NCI-H2227 (cell line): ENCODE measurements around the gene PPP1CC.
"Not testable (repeated sequence)": the region's sequence is repeated elsewhere in the genome, so short reads cannot be mapped to it uniquely, and the experiment has no call there.

ENCODE experiments used
- DNase-seq: peaks from one replicate; lab custom pipeline; 2025; ENCODE audit not compliant: unreplicated experiment; lab: John Stamatoyannopoulos, UW

Gene PPP1CC

DNA sequence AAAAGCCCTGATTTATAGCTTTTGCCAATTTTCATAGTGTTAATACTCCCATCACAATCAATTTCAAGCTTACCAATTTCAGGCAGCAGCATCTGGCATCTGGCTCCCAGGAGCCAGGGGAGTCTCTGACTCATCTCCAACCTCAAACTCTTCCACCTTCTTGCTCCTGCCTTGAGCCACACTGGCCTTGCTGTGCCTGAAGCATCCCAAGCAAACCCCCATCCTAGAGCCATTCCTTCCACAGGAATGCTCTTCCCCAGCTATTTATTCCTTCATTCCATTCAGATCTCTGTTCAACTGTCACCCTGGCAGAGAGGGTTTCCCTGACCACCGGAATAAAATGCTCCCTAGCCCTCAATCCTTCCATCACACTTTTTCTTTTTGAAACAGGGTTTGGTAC is 13.9 kb upstream of the PPP1CC start:
- DNase-seq = no peak

DNA sequence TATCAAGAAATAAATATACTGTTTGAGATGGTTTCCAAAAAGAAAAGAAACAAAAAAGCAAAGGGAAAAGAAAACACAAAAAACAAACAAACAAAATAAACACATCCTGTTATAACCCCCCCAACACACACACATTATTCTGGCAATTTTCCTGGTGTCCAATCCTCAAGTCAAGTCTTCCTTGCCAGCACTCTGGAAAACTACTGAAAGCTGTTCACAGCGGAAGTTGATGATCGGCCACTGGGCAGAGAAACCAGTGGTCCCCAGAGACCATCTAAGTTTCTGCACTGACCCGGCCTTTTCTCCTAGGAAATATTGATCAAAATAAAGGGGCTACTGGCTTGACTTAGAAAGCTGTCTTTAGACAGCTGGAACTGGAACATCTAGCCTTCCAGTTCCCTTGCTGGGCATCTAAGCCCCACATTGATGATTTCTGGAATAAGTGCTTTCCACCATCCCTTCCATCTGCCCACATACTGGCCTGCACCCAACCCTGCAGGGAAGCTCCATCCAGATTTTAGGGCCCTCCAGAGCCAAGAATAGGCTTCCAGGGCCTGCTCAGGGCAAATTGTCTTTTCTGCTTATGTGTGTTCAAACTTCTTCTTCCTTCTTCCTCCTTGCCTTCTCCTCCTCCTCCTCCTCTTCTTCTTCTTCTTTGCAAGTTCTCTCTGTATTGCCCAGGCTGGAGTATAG is 11.6 kb upstream of the PPP1CC start:
- no peak for DNase-seq

DNA sequence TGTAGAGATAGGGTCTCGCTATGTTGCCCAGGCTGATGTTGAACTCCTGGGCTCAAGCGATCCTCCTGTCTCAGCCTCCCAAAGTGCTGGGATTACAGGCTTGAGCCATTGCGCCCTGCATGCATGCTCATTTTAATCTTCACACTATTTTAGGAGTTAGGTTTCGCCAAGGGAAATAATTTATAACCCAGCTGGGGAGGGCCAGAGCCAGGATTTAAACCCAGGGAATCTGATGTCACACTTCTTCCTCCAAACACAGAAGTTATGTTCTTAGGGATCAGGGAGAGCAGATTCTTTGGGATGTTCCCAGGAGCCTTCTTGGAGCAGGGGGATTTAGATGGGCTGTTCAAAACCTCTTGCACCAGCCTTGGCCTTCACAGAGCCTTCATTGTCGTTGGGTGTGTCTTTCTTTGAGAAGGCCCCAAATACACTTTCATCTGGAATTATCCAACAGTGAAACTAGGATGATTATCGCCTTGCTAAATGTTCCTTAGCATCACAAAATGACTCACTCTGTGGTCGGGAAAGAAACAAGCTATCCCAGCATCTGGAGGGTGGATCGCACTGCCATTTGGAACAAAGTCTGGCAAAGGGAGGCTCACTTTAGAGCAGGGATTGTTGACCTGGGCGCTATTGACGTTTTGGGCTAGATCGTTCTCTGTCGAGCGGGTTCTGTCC is 8.2 kb upstream of the PPP1CC start:
- DNase-seq = no peak

DNA sequence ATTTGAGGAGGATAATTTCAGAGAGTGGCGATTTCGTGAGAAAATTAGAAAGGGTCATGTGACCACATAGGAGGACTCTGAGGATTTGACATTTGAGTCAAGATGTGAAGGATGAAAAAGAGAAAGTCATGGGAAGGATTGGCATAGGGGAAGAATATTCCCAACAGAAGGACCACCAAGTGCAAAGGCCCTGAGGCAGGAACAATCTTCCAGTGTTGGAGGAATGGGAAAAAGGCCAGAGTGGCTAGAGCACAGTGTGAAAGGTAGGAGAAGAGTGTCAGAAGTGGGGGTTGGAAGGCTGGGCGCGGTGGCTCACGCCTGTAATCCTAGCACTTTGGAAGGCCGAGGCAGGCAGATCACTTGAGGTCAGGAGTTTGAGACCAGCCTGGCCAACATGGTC is 3.9 kb upstream of the PPP1CC start:
- no peak for DNase-seq

DNA sequence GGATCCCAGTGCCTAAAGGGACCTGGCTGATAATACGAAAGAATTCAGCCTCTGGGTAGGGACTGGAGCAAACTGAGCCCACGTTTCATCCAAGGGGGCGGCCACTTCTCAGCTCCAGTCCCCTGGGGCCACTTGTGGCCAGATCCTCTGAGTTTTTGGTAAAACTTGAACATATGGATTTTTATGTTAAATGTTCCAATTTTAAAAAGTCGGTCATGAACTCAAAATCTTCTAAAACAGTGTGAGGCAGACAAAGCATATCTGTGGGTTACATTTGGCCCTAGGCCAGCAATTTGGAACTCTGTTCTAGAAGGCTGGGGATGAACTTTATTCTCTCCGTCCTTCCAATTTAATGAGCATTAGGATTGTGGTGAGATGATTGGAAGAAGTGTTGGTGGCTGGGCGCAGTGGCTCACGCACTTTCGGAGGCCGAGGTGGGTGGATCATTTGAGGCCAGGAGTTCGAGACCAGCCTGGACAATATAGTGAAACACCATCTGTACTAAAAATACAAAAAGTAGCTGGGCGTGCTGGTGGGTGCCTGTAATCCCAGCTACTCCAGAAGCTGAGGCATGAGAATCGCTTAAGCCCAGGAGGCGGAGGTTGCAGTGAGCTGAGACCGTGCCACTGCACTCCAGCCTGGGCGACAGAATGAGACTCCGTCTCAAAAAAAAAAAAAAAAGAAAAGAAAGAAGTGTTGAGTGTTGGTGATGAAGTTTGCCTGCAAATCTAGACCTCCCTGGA is 3.0 kb upstream of the PPP1CC start:
- DNase-seq = no peak

DNA sequence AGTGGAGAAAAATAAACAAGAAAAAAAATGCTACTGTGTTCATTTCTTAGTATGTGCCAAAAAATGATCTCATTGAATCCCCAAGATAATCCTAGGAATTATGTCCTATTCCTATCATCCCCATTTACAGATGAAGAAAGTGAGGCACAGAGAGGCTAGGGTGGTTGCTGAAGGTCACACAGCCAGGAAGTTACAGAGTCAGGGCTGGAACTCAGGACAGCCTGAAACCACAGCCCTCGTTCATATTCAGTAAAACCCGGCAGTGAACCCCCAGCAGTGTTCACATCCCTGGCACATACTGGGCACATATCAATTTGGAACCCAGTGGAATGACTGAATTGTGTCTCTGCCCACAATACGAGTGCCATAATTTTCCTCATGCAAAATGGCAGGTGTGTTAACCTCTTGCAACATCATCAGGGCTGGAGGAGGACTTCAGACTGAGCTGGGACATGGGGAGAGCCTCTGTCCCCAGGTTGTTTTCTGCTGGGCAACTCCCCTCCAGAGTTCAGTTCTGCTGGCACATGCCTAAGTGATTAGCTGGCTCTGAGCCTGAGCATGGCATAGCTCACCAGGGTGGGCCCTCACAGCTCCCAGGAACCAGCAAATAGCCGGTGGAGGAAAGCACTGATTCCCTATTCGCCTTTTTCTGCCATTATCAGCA is 2.0 kb upstream of the PPP1CC start:
- DNase-seq = no peak

DNA sequence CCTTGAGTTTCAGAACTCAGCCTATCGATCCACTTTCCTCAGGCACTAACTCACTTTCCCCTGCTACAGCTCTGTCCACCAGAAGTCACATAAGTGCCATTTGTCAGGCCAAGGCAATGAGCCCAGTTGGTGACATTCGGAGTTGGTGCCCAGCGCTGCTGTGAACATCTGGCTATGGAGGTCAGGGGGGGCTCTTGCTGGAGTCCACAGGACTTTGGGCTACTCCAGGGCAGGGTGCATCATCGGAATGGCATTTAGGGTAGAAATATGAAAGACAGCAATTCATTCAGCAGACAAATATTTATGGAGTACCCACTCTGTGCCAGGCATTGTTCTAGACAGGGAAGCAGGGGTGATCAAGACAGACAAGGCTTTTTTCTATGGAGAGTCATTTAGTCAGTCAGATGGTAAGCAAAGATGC is 1.5 kb upstream of the PPP1CC start:
- DNase-seq = no peak

DNA sequence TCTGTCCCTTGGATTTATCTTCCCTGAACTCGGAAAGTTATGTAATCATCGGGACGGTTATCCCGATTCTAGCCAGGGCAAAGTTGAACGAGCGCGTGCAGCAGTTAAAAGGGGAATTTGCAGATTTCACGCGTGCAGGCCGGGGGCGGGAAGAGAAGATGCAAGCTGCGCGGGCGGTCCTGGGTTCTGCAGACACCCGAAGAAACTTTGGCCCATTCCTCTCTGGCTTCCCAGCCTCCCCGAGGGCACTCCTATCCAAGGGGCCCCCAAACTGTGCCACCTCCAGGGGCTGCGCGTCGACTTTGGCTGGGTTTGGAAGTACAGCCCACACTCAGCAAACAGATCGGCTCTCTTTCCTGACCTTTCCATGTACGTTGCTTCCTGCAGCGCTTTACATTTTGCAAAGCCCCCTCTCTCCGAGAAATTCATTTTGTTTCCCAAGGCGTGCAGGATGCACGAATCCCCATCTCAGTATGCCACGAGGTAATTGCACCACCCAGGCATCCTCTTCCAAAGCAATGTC is 941 bp upstream of the PPP1CC start:
- DNase-seq = peak; percentile 19

DNA sequence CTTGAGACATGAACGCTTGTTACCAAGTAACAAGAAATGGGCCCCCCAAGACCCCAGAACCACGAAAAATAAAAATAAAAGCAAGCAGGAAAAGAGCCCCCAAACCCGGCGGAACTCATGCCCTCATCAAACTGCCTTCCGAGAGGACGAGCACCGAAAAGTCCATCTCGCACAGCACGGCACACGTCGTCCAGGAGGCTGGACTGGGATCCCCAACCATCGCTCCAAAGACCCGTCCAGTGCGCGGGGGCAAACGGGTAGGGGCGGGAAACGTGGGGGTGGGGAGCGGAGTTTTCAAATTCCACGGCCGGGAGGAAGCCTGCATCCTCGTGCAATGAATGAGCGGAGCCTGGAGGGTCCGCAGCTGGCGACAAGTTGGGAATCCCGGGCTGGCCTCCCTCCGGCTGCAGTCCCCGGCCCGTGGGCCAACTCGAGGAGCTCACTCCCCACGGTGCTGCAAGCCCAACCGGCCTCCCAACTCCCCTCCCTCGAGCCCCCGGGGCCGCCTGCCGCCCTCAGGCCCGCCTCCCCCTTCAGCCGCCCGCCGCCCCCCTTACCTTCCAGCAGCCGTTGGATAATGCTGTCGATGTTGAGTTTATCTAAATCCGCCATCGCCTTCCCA is 484 bp downstream of the PPP1CC start:
- peak; percentile 77 for DNase-seq

DNA sequence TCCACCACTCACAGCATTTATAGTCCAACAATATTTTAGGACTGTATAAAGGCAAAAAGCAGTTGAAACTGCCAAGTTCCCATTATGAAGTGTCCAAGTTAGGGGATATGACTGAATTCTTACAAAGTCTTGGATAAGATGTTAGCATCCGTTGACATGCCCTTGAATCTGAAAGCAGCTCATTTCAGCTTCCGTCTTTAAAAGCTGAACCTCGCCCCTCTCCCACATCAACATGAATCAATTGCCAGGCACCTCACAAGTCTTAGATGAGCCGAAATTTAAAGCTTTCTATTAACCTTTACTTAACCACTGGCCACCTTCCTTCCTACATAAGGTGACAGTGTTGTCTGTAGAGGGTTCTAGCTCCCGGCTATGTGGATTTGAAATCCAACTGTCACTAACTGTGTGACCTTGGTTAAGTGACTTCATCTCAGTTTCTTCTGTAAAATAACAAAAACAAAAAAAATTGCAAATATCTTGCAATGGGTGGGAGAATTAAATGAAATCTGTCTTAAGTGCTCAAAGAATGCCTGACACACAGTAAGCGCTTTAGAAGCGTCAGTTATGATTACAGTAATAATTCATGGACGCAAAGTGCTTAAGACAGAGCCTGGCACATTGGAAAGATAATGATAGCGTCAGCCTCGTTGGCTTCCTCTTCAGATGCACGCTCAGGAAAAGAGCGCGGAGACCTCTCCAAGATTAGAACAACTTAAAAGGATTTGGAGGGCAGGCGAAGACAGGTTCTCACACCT is 1.2 kb downstream of the PPP1CC start:
- peak; percentile 49 for DNase-seq

DNA sequence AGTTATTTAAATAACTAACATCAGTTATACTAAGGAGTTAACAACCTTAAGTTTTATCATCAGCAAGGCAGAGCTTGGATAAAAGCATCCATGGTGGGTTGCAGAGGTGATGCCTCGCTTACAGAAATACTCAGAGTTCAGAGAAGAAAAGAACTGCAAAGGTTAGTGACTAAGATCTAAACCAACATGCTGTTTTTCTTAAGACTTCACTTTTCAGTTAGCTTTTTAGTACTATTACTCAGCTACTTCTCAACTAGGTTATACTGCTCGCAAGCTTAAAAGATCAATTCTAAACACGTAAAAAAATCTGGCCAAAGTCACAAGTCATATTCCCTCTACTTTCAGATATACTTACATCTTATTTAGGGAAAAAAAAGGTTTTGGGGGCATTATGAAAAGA is 2.8 kb downstream of the PPP1CC start:
- no peak for DNase-seq

DNA sequence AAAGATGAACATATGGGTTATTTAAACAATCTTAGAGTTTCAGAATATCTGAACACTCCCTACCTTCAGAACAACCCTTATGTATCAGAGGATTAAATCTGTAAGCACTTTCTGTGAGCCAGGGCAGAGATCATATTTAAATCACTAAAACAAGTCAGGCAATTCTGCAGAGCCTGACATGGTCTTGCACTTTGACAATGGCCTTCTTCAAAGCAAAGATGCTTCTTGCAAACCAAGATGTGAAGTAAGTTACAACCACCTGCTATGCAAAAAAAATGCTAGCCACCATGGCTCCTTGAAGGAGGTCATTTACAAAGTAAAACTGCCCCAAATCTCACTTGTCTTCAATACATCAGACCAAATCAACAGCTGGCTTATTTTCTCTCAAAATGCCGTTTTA is 3.2 kb downstream of the PPP1CC start:
- DNase-seq = no peak

DNA sequence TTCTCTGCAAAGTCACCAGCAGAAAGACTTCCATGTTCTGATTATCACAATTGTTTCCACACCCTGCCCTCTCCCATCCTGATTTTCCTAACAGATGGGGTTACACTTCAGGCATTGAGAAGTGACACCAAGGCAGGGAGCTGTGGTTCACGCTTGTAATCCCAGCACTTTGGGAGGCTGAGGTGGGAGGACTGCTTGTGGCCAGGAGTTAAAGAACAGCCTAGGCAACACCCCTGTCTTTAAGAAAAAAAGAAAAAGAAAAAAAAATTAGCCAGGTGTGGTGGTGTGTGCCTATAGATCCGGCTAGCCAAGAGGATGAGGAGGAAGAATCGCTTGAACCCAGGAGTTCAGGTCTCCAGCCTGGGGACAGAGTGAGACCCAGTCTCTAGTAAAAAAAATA is 5.2 kb downstream of the PPP1CC start:
- DNase-seq = no peak

DNA sequence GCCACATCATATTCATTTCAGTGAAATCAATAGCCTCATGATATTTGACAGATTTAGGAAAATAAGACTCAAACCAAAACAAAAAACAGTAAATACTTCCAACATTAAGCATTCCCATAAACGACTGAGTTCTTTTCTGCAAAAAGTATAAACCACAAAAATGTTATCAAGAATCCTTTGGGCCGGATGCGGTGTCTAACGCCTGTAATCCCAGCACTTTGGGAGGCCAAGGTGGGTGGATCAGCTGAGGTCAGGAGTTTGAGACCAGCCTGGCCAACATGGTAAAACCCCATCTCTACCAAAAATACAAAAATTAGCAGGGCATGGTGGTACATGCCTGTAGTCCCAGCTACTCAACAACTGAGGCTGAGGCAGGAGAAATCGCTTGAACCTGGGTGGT is 5.7 kb downstream of the PPP1CC start:
- DNase-seq = not testable (repeated sequence)

DNA sequence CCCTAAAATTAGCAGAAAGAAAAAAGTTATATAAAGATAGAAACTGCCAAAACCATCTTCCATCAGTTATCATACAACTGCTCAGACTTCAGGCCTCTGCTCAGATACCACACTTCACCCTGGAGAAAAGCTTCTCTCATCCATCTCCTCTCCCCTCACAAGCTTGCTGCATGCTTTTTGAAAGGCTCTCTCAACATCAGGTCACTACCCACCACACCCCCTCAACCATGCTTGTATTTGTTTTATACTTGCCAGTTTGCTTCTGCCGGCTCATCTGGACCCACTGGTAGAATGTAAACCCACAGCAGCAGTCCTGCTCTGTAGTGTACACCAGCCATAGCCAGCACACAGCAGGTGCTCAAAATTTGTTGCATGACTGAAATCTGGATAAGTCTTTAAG is 8.8 kb downstream of the PPP1CC start:
- DNase-seq = no peak

DNA sequence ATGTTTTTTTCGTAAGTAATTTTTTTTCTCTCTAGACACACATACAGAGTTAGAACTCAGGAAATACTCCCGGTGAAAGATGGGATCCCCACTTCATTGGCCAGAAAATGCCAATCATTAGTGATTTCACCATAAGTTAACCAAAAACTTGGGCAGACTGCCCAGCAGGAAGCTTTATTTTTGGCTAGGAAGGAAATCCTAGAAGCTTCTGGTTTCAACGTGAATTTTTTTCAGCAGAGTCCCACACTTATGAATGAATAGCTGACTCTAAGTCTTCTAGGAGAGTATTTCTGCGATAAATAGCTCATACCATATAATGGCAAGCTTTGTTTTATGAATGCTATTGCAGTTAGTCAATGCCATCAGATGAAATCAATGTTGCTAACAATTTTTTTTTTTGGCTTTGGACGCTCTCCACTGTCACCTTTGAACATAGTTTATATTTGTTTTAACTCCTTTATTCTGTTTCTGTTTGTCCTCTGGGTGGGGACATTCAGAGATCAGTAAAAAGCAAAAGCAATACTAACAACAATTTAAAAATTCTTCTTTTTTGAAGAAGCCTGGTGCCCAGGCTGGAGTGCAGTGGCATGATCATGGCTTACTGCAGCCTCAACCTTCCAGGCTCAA is 9.5 kb downstream of the PPP1CC start:
- no peak for DNase-seq

DNA sequence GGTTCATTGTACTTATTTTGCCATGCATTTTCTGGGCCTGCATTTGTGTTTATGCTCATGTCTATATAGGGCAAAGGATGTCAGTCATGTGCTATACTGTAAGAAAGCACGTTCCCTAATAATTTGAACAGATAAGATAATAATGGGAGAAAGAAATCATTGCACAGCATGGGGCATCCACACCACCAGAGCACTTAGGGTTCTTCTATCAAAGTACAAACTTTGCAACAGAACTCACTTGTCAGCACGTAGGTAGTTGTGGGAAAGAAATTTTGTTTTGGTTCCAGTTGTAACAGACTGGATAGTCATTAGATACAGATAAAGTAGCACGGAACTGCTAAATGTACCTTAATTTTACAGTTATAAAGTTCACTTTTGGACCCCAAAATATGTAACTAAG is 10.1 kb downstream of the PPP1CC start:
- no peak for DNase-seq

DNA sequence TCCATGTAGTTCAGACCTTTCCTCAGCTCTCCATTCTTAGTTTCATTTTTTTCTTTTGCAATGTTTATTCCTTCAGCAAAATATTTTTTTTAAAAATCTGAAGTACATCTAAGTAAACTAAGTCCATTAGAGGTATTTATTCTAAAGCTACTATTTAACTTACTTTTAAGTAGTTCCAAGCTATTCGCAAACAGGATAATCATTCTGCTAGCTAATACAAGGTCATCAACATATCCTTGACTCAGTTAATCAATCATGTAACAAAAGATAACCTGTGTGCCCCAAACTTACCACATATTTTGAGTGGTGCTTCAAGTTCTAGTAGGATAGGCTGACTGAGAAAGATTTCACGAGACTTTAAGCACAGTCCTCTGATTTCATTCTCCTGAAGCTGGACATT is 11.2 kb downstream of the PPP1CC start:
- no peak for DNase-seq

DNA sequence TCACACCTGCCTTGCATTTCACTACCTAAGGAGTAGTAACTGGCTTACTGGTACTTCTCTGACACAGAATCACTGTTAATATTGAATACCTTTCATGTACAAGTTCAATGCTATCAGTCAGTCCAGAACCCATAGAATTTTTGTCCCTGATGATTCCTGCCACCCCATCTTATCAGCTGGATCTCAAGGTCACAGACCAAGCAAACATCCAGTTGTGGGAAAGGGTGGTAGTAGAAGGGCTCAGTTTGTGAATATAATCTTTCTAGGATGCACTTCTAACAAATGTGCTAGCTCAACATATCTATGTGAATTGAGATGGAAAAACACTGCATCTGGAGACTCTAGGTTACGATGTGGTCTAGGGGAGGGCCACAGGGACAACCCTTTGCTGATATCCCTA is 14.1 kb downstream of the PPP1CC start:
- DNase-seq = no peak
